ENCODE data around the gene PGAM5. TPM values are rescaled to one million over a fixed set of nuclear protein-coding genes. Genes with fewer than 3 reads are reported as not detected.

The PGAM5 gene
- total RNA-seq, 4 donors from 2014 or later: 23.8 to 29.6 (median 26.1) TPM

GRCh38 chr12:132766380-132767085, 55.9 kb downstream of the PGAM5 start:
- Histone ChIP-seq H3K36me3 (peaks cover 0 to 20% of the 10 kb centered on the region in 2 donors), H3K27me3 (no peaks in the 10 kb centered on the region), H3K9me3 (no peaks in the 10 kb centered on the region), H3K4me3 (no peak overlapping the region), H3K27ac (peak overlapping the region in 1 of 4 donors; percentile 23), H3K4me1 (peaks cover 0 to 27% (median 2%) of the 10 kb centered on the region in 3 donors)
- TF ChIP-seq POLR2A (IDR thresholded peaks at IDR 0.05): no peak
- no peak for TF ChIP-seq CTCF (IDR thresholded peaks at IDR 0.05)
- TF ChIP-seq EP300 (IDR thresholded peaks at IDR 0.05): no peak
- no peak for TF ChIP-seq POLR2AphosphoS5 (IDR thresholded peaks at IDR 0.05)
- WGBS, 2 donors (ENCODE audit: low coverage in 1 of 2): 35 to 68% methylated on average over 10 of the region's 27 CpGs
- ATAC-seq: no peak

GRCh38 chr12:132771126-132771838, 60.6 kb downstream of the PGAM5 start:
- ATAC-seq: no peak
- peaks cover 0 to 42% (median 0%) of the 10 kb centered on the region in 3 donors for H3K4me1 ChIP-seq
- no peaks in the 10 kb centered on the region for H3K27me3 ChIP-seq
- H3K9me3 ChIP-seq: no peaks in the 10 kb centered on the region
- no peak for TF ChIP-seq POLR2A (IDR thresholded peaks at IDR 0.05)
- TF ChIP-seq CTCF (IDR thresholded peaks at IDR 0.05): no peak
- no peak for TF ChIP-seq EP300 (IDR thresholded peaks at IDR 0.05)
- TF ChIP-seq POLR2AphosphoS5 (IDR thresholded peaks at IDR 0.05): no peak
- H3K4me3 ChIP-seq: no peak overlapping the region
- H3K36me3 ChIP-seq: peaks cover 0 to 67% of the 10 kb centered on the region in 2 donors
- 80 to 95% methylated on average over 1 to 5 of the region's 15 CpGs for WGBS, 2 donors (ENCODE audit: low coverage in 1 of 2)
- no peak overlapping the region for H3K27ac ChIP-seq

Small RNA genes lying within 50 kb of the gene (small RNA-seq; reads per million reads assigned to genes)
- 0 reads per million in 4 donors for gene RNA5SP379

Other genes with a start within 250 kb of the PGAM5 start
- 10 to 100 TPM in 2 of 4 donors, 1 to 10 TPM in 2; 8.5 to 24.7 (median 15.5) TPM for gene FBRSL1, start 220.7 kb upstream of the PGAM5 start, total RNA-seq
- not detected for gene LRCOL1, start 100.3 kb upstream of the PGAM5 start, total RNA-seq
- 1 to 10 TPM in 3 of 4 donors, under 1 TPM in 1; 0.47 to 3.9 (median 3.3) TPM for gene P2RX2, start 92.1 kb upstream of the PGAM5 start, total RNA-seq
- gene POLE, start 23.5 kb upstream of the PGAM5 start, total RNA-seq: 10 to 100 TPM in 3 of 4 donors, 1 to 10 TPM in 1; 7.2 to 63.8 (median 23.3) TPM
- 10 to 100 TPM; 31.9 to 68.8 (median 55.4) TPM for gene PXMP2, start 23.3 kb upstream of the PGAM5 start, total RNA-seq
- gene ANKLE2, start 51.0 kb downstream of the PGAM5 start, total RNA-seq: 10 to 100 TPM; 33.1 to 61.5 (median 49.9) TPM
- 100 to 1,000 TPM in 1 of 4 donors, 10 to 100 TPM in 3; 54.8 to 126 (median 74.1) TPM for gene GOLGA3, start 118.0 kb downstream of the PGAM5 start, total RNA-seq
- gene CHFR, start 176.8 kb downstream of the PGAM5 start, total RNA-seq: 10 to 100 TPM; 30.8 to 42.1 (median 36.8) TPM
- 10 to 100 TPM in 1 of 4 donors, 1 to 10 TPM in 3; 2.9 to 11.8 (median 6.3) TPM for gene ZNF605, start 245.5 kb downstream of the PGAM5 start, total RNA-seq

Data from gastroesophageal sphincter (tissue), 4 donors.